PFSK-1 (cell line): ENCODE data around the gene CLEC16A.

Source experiments
- FOXP2 ChIP-seq: optimal IDR thresholded peaks from 2 replicates; pipeline ENCODE3; 2011; ENCODE audit warnings: borderline replicate concordance, control low read depth, inconsistent platforms; ENCODE audit not compliant: insufficient read depth; ENCODE audit errors: extremely low read length, extremely low read depth
- POLR2AphosphoS5 ChIP-seq: IDR thresholded peaks from 2 replicates; pipeline ENCODE4 v1.6.1; 2012; ENCODE audit warnings: low read depth, mild to moderate bottlenecking, control low read depth, low read length, moderate library complexity
- REST ChIP-seq, 2 experiments: IDR thresholded peaks; 2 replicates each; pipeline versions ENCODE4 v1.6.1 to v1.8.0; 2011 to 2012; ENCODE audit warnings: low read depth in 2 of 2, low read length in 2 of 2, control low read depth in 1 of 2, inconsistent platforms in 1 of 2, mild to moderate bottlenecking in 1 of 2, moderate library complexity in 1 of 2; ENCODE audit not compliant: insufficient read depth in 1 of 2

GRCh38 chr16:11073407-11073999, 129.1 kb downstream of the CLEC16A start:
- TF ChIP-seq POLR2AphosphoS5 = no peak
- TF ChIP-seq FOXP2 = no peak
- TF ChIP-seq REST (IDR thresholded peaks at IDR 0.05; ENCODE audit: insufficient read depth in 1 of 2, low read depth in 2 of 2, low read length in 2 of 2) = no peak
